Measurements from ENCODE around the gene DPP6. TPM values are rescaled to one million over a fixed set of nuclear protein-coding genes. Genes with fewer than 3 reads are reported as not detected.

The DPP6 gene
- polyA plus RNA-seq, 1 of the 3 experiments (the other 2 are of a cell fraction) = not detected

- 11% methylated on average over 5 of the region's 5 CpGs for WGBS (ENCODE audit: low lambda C conversion rate)
- H2AFZ ChIP-seq (ENCODE audit: low read depth) = no peak overlapping the region
- H3K4me3 ChIP-seq (ENCODE audit: low read depth in 2 of 2, low read length in 1 of 2) = no peak overlapping the region
Observed at GRCh38 chr7:154720016-154720415, 667.8 kb downstream of the DPP6 start.

More at GRCh38 chr7:154720016-154720415, 667.8 kb downstream of the DPP6 start:
- Histone ChIP-seq H3K36me3 (replicated peaks in 1 of 2; ENCODE audit: control insufficient read depth in 1 of 2, insufficient read depth in 2 of 2, low read length in 1 of 2) (no peaks in the 10 kb centered on the region), H3K9me2 (no peaks in the 10 kb centered on the region), H3K9me3 (no peaks in the 10 kb centered on the region; the same call in 1 of the 2 replicates), H3K27ac (ENCODE audit: low read depth in 2 of 2, low read length in 1 of 2) (no peak overlapping the region), H3K9ac (no peak overlapping the region), H3F3A (replicated peaks; ENCODE audit: insufficient read depth) (no peaks in the 10 kb centered on the region), H3K4me2 (no peak overlapping the region), H3K4me1 (ENCODE audit: control insufficient read depth in 1 of 2, insufficient read depth in 2 of 2, low read depth in 1 of 2, low read length in 1 of 2) (no peaks in the 10 kb centered on the region), H3K27me3 (ENCODE audit: insufficient read depth) (no peaks in the 10 kb centered on the region), H3K79me2 (ENCODE audit: insufficient read depth) (no peaks in the 10 kb centered on the region), H4K20me1 (ENCODE audit: insufficient read depth) (no peaks in the 10 kb centered on the region)
- ChIA-PET CTCF (interaction anchor here (2.3 to 3.7 kb wide), 2 partner anchors 22 to 24 kb away, joined by 9 to 12 read pairs; no protein-coding TSS in a partner anchor), POLR2A (no interaction called here)
- TF ChIP-seq IRF3 (IDR thresholded peaks at IDR 0.05; ENCODE audit: low read depth, low read length) = no peak
- no peak for TF ChIP-seq PBX3 (IDR thresholded peaks at IDR 0.05)
- TF ChIP-seq NFIC (IDR thresholded peaks at IDR 0.05; ENCODE audit: borderline replicate concordance) = no peak
- TF ChIP-seq JUND (IDR thresholded peaks at IDR 0.05) = no peak
- TF ChIP-seq USF1 (IDR thresholded peaks at IDR 0.05; ENCODE audit: borderline replicate concordance, low read depth) = no peak
- no peak for TF ChIP-seq CTCF (IDR thresholded peaks at IDR 0.05)
- DNase-seq = no peak
